GM18508 (cell line): Measurements from ENCODE around the gene SLC10A2.
"Not testable (repeated sequence)": the region's sequence is repeated elsewhere in the genome, so short reads cannot be mapped to it uniquely, and the experiment has no call there.

ENCODE experiments used
- ATAC-seq: cut with Tn5 transposase; IDR thresholded peaks from one replicate; pipeline ENCODE4 v1.9.1; 2021; ENCODE audit warnings: moderate number of reproducible peaks; ENCODE audit not compliant: insufficient read depth, unreplicated experiment

SLC10A2 gene

GRCh38 chr13:103066079-103066780 lies at the start of gene SLC10A2:
SLC10A2 (minus strand) TSS chr13:103066417; CDS start chr13:103066249, 168 bp downstream.
- ATAC-seq, result no peak

- no peak for ATAC-seq
These were observed 41.4 kb upstream of the SLC10A2 start for GRCh38 chr13:103107580-103107979.

- ATAC-seq, result no peak
These were observed 38.1 kb upstream of the SLC10A2 start for GRCh38 chr13:103104340-103104739.

- not testable (repeated sequence) for ATAC-seq
These were observed 37.2 kb upstream of the SLC10A2 start for GRCh38 chr13:103103456-103103855.

- no peak for ATAC-seq
These were observed 36.3 kb upstream of the SLC10A2 start for GRCh38 chr13:103102482-103102881.

GRCh38 chr13:103101901-103102300 lies 35.7 kb upstream of the SLC10A2 start:
- no peak for ATAC-seq

- ATAC-seq, result no peak
These were observed 35.3 kb upstream of the SLC10A2 start for GRCh38 chr13:103101500-103101899.

- no peak for ATAC-seq
These were observed 34.6 kb upstream of the SLC10A2 start for GRCh38 chr13:103100830-103101229.

- no peak for ATAC-seq
These were observed 33.6 kb upstream of the SLC10A2 start for GRCh38 chr13:103099722-103100293.

GRCh38 chr13:103098535-103098934 lies 32.3 kb upstream of the SLC10A2 start:
- no peak for ATAC-seq

GRCh38 chr13:103097366-103097928 lies 31.2 kb upstream of the SLC10A2 start:
- no peak for ATAC-seq

GRCh38 chr13:103093649-103094048 lies 27.4 kb upstream of the SLC10A2 start:
- not testable (repeated sequence) for ATAC-seq

- ATAC-seq, result no peak
These were observed 21.1 kb upstream of the SLC10A2 start for GRCh38 chr13:103087275-103087674.

GRCh38 chr13:103081435-103081834 lies 15.2 kb upstream of the SLC10A2 start:
- no peak for ATAC-seq

GRCh38 chr13:103078158-103078557 lies 11.9 kb upstream of the SLC10A2 start:
- ATAC-seq, result peak; percentile 82

- no peak for ATAC-seq
These were observed 2.6 kb upstream of the SLC10A2 start for GRCh38 chr13:103068836-103069235.

- ATAC-seq, result peak; percentile 65
These were observed 1.7 kb upstream of the SLC10A2 start for GRCh38 chr13:103067751-103068555.

- ATAC-seq, result no peak
These were observed 646 bp upstream of the SLC10A2 start for GRCh38 chr13:103066781-103067345.

- ATAC-seq, result no peak
These were observed 2.8 kb downstream of the SLC10A2 start for GRCh38 chr13:103063376-103063775.

GRCh38 chr13:103062079-103062478 lies 4.1 kb downstream of the SLC10A2 start:
- no peak for ATAC-seq

- no peak for ATAC-seq
These were observed 10.2 kb downstream of the SLC10A2 start for GRCh38 chr13:103056008-103056407.
